CD4-positive, alpha-beta T cell treated with Interleukin-2 at 100 ng/mL for 4 hours (primary cell): ENCODE data around the gene UNC13A.
A peak's percentile ranks its signal among the peaks of the same experiment; 100 is the strongest.

ENCODE experiments used
- DNase-seq: peaks from one replicate; pipeline ENCODE4 v3.0.0-alpha.2; 2020; ENCODE audit warnings: low spot score

UNC13A gene

DNA sequence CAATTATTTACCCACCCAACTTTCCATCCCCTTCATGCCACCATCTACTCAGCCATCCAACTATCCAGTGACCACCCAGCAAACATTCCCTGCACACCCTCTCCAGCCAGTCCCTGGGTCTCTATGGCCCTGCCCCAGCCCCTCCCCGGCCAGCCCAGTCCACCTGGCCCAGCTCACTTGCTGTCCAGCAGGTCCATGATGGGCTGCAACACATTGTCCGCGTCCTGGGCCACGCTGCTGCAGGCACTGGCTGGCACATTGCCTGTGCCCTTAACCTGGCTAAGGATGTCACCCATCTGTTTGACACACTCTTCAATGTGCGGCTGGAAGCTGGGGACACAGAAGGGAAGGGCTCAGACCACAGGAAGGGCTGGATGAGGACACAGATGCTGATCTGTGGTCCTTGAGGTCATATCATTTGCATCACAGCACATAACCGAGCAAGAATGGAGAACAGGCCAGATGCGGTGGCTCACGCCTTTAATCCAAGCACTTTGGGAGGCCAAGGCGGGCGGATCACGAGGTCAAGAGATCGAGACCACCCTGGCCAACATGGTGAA is 61.6 kb downstream of the UNC13A start:
- DNase-seq: no peak

- no peak for DNase-seq
These were observed 62.2 kb downstream of the UNC13A start for GRCh38 chr19:17625980-17626379.

- DNase-seq: no peak
These were observed 63.1 kb downstream of the UNC13A start for GRCh38 chr19:17625043-17625442.

- DNase-seq: no peak
These were observed 63.7 kb downstream of the UNC13A start for GRCh38 chr19:17624314-17624991.

- no peak for DNase-seq
These were observed 64.8 kb downstream of the UNC13A start for GRCh38 chr19:17623224-17623935.

DNA sequence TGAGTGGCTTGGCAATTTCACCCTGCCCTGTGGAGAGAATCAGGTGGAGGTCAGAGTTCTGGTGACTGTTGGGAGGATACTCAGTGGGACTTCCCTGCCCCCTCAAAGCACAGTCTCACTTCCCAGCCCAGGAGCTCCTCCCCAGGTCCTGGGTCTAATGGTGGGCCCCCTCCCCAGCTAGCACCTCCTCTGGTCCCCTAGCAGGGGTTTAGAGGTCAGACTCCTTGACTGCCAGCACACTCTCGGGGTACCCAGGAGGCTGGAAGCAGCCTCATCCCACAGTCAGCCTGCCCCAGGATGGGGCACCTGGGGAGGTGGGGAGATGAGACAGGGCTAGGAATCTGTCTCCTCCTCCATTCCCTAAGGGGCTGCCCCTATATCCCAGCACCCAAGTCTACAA is 67.5 kb downstream of the UNC13A start:
- no peak for DNase-seq

GRCh38 chr19:17618936-17619335 is 69.2 kb downstream of the UNC13A start:
- no peak for DNase-seq

- DNase-seq: no peak
These were observed 69.8 kb downstream of the UNC13A start for GRCh38 chr19:17618281-17618903.

DNA sequence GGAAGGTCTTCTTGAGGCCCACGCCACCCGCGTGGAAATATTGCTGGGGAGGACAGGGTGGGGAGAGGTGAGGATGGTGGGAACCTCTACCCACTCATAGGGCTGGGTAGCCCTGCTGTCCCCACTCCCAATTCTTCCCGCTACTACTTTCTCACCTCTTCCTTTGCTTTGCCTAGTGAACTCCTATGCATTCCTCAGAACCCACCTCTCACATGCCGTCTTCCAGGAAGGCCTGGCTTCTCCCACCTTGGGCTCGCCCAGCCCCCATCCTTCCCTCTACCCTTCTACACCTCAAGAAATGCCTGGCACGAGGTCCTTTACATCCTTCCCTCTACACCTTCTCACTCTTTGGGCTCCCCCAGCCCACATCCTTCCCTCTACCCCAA is 70.4 kb downstream of the UNC13A start:
- DNase-seq: no peak

GRCh38 chr19:17616961-17617806 is 71.0 kb downstream of the UNC13A start:
- no peak for DNase-seq

- DNase-seq: no peak
These were observed 71.5 kb downstream of the UNC13A start for GRCh38 chr19:17616686-17616960.

- no peak for DNase-seq
These were observed 72.1 kb downstream of the UNC13A start for GRCh38 chr19:17615889-17616685.

DNA sequence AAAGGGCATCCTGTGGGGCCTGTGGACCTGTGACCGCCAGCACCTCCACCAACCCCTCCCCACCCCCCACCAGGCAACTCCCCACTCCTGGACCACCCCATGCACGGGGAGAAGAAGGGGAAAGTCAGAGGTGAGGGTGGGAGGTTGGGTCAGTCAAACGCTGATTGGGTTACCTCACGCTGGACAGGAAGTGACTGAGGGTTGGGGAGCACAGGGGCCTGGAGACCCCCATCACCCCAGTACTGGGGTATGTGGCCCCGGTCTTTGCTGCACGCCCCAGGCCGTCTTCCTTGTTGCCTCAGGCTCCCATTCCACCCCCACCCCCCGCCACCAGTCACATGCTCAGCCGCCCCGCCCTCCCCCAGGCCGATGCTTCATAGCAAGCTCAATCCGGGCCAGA is 73.7 kb downstream of the UNC13A start:
- DNase-seq: no peak

DNA sequence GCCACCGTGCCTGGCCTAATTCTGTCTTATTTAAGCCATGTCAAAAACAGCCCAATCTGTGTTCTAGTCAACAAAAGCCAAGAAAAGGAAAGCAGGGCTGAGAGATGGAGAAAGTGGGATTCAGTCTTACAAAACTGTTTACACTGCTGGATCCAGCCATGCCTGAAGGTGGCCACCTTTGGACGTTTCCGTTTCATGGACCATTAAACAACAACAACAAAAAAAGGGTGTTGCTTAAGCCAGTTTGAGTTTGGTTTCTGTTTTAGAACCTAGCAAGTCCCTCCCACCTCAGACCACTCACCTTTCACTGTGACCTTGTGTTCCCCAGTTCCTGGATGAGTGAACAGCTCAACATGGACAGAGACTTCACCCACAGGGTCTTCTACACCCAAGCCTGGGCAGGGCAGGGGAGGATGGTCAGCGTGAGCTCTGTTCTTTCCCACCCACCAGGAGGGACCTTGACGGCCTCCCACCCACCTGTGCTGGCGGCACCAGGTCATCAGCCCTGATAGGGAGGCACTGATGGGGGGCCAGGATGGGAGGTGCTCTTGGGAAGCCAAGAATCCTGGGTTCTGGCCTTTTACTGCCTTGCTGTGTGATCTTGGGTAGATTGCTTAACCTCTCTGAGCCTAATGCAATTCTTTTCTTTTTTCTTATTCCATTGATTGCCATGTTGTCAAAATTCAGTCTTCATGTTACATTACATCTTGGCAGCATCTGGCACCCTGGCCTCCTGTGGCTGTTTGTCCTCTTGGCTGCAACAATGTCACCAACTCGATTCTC is 76.5 kb downstream of the UNC13A start:
- no peak for DNase-seq

DNA sequence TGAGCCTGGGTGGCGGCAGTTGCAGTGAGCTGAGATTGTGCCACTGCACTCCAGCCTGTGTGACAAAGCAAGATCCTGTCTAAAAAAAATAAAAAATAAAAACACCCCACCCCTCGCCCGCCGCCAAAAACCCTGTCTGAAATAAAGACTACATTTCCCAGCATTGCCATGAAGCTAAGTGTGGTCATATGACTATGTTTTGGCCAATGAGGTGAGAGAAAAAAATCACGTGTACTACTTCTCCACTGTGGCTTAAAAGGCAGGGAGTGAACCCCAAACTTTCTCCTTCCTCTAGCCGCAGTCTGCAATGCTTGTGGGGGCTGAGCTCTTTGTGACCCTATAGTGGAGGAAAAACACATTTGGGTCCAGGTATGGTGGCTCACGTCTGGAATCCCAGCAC is 77.8 kb downstream of the UNC13A start:
- peak; percentile 18 for DNase-seq

DNA sequence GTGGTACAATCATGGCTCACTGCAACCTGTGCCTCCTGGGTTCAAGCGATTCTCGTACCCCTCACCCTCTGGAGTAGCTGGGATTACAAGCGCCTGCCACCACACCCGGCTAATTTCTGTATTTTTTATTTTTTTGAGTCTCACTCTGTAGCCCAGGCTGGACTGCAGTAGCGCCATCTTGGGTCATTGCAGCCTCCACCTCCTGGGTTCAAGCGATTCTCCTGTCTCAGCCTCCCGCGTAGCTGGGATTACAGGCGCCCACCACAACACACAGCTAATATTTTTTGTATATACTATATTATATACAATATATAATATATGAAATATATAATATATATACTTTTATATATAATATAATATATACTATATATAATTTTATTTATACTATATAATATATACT is 80.2 kb downstream of the UNC13A start:
- no peak for DNase-seq

GRCh38 chr19:17606590-17607185 is 81.5 kb downstream of the UNC13A start:
- no peak for DNase-seq

- DNase-seq: peak; percentile 78
These were observed 82.2 kb downstream of the UNC13A start for GRCh38 chr19:17605761-17606589.

GRCh38 chr19:17605117-17605516 is 83.0 kb downstream of the UNC13A start:
- DNase-seq: no peak
